SK-N-SH (cell line): ENCODE results near the gene GABRB2.

Experiments
- CTCF ChIP-seq: fragments of 200-600 bp; sonication (generic); IDR thresholded peaks from 2 replicates; pipeline ENCODE4 v1.6.1; 2017; ENCODE audit warnings: antibody characterized with exemption, mild to moderate bottlenecking, moderate library complexity
- EP300 ChIP-seq, 2 experiments: IDR thresholded peaks; 2 replicates each; pipeline versions ENCODE4 v1.4.0 to v1.6.1; 2012; ENCODE audit warnings: borderline replicate concordance in 1 of 2, low read depth in 1 of 2, low read length in 1 of 2
- FOXM1 ChIP-seq: IDR thresholded peaks from 2 replicates; pipeline ENCODE4 v1.4.0; 2012; ENCODE audit warnings: low read depth, mild to moderate bottlenecking

GRCh38 chr5:161547738-161548486 is 1.4 kb upstream of the GABRB2 start:
- no peak for TF ChIP-seq EP300 (IDR thresholded peaks at IDR 0.05; ENCODE audit: borderline replicate concordance in 1 of 2, low read depth in 1 of 2, low read length in 1 of 2)
- TF ChIP-seq FOXM1 = no peak
- no peak for TF ChIP-seq CTCF
